ENCODE results near the gene C1GALT1. TPM values are rescaled to one million over a fixed set of nuclear protein-coding genes. Genes with fewer than 3 reads are reported as not detected.
"Not testable (repeated sequence)": the region's sequence is repeated elsewhere in the genome, so short reads cannot be mapped to it uniquely, and the experiment has no call there.

C1GALT1 gene
- total RNA-seq, 4 donors from 2014 or later: 22.6 to 57.5 (median 29.5) TPM

DNA sequence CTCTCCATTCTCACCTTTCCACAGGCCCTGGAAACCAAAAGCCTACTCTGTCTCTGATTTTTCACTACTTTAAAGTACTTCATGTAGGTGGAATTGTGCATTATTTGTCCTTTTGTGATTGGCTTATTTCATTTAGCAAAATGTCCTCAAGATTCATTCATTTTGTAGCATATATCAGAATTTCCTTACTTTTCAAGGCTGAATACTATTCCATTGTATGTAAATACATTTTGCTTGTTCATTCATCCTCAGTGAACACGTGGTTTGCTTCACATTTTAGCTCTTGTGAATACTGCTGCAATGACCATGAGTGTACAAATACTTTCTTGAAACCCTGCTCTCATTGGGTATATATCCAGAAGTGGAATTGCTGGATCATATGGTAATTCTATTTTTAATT is 8.8 kb downstream of the C1GALT1 start:
- no peaks in the 10 kb centered on the region for H3K36me3 ChIP-seq
- no peak overlapping the region for H3K4me3 ChIP-seq
- H3K9me3 ChIP-seq: peaks cover 0 to 9% (median 4%) of the 10 kb centered on the region in 4 donors
- H3K4me1 ChIP-seq: peaks cover 0 to 10% (median 0%) of the 10 kb centered on the region in 4 donors
- no peaks in the 10 kb centered on the region for H3K27me3 ChIP-seq
- DNase-seq (ENCODE audit: low spot score in 2 of 2): no peak
- TF ChIP-seq POLR2A (IDR thresholded peaks at IDR 0.05): no peak
- TF ChIP-seq EP300 (IDR thresholded peaks at IDR 0.05): no peak
- TF ChIP-seq, protein P1, sequence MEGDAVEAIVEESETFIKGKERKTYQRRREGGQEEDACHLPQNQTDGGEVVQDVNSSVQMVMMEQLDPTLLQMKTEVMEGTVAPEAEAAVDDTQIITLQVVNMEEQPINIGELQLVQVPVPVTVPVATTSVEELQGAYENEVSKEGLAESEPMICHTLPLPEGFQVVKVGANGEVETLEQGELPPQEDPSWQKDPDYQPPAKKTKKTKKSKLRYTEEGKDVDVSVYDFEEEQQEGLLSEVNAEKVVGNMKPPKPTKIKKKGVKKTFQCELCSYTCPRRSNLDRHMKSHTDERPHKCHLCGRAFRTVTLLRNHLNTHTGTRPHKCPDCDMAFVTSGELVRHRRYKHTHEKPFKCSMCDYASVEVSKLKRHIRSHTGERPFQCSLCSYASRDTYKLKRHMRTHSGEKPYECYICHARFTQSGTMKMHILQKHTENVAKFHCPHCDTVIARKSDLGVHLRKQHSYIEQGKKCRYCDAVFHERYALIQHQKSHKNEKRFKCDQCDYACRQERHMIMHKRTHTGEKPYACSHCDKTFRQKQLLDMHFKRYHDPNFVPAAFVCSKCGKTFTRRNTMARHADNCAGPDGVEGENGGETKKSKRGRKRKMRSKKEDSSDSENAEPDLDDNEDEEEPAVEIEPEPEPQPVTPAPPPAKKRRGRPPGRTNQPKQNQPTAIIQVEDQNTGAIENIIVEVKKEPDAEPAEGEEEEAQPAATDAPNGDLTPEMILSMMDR (IDR thresholded peaks at IDR 0.05): no peak
- WGBS, 2 donors: 94 to 95% methylated on average over 1 of the region's 1 CpG
- H3K27ac ChIP-seq: no peak overlapping the region

DNA sequence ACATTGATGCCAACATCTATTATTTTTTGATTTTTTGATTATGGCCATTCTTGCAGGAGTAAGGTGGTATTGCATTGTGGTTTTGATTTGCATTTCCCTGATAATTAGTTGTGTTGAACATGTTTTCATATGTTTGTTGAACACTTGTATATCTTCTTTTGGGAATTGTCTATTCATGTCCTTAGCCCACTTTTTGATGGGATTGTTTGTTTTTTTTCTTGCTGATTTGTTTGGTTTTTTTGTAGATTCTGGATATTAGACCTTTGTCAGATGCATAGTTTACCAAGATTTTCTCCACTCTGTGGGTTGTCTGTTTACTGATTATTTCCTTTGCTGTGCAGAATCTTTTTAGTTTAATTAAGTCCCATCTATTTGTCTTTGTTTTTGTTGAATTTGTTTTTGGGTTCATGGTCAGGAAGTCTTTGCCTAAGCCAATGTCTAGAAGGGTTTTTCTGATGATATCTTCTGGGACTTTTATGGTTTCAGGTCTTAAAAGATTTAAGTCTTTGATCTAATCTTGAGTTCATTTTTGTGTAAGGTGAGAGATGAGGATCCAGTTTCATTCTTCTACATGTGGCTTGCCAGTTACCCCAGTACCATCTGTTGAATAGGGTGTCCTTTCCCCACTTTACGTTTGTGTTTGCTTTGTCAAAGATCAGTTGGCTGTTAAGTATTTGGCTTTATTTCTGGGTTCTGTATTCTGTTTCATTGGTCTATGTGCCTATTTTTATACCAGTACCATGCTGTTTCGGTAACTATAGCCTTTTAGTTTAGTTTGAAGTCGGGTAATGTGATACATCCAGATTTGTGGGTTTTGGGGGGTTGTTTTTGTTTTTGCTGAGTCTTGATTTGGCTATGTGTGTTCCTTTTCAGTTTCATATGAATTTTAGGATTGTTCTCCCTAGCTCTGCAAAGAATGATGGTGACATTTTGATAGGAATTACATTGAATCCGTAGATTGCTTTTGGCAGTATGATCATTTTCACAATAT is 10.7 kb downstream of the C1GALT1 start:
- H3K9me3 ChIP-seq: peaks cover 0 to 16% (median 6%) of the 10 kb centered on the region in 4 donors
- DNase-seq (ENCODE audit: low spot score in 2 of 2); H3K27me3 ChIP-seq; H3K27ac ChIP-seq; H3K36me3 ChIP-seq; H3K4me3 ChIP-seq; H3K4me1 ChIP-seq: not testable (repeated sequence)
- 94% methylated on average over 4 of the region's 4 CpGs for WGBS, 2 donors

DNA sequence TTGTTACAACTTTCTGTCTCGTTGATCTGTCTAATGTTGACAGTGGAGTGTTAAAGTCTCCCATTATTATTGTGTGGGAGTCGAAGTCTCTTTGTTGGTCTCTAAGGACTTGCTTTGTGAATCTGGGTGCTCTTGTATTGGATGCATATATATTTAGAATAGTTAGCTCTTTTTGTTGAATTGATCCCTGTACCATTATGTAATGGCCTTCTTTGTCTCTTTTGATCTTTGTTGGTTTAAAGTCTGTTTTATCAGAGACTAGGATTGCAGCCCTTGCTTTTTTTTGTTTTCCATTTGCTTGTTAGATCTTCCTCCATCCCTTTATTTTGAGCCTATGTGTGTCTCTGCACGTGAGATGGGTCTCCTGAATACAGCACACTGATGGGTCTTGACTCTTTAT is 17.2 kb downstream of the C1GALT1 start:
- not testable (repeated sequence) for H3K27me3 ChIP-seq; H3K27ac ChIP-seq; H3K36me3 ChIP-seq; DNase-seq (ENCODE audit: low spot score in 2 of 2); H3K4me3 ChIP-seq
- WGBS, 2 donors: 91 to 93% methylated on average over 3 of the region's 3 CpGs
- H3K4me1 ChIP-seq: peaks cover 0 to 11% (median 4%) of the 10 kb centered on the region in 4 donors
- peaks cover 0 to 25% (median 6%) of the 10 kb centered on the region in 4 donors for H3K9me3 ChIP-seq

DNA sequence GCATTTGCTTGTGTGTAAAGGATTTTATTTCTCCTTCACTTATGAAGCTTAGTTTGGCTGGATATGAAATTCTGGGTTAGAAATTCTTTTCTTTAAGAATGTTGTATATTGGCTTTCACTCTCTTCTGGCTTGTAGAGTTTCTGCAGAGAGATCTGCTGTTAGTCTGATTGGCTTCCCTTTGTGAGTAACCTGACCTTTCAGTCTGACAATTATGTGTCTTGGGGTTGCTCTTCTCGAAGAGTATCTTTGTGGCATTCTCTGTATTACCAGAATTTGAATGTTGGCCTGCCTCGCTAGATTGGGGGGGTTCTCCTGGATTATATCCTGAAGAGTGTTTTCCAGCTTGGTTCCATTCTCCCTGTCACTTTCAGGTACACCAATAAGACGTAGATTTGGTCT is 17.9 kb downstream of the C1GALT1 start:
- 90 to 94% methylated on average over 3 of the region's 3 CpGs for WGBS, 2 donors
- H3K4me3 ChIP-seq; H3K27me3 ChIP-seq; H3K27ac ChIP-seq; DNase-seq (ENCODE audit: low spot score in 2 of 2); H3K36me3 ChIP-seq: not testable (repeated sequence)
- Histone ChIP-seq H3K9me3 (peaks cover 0 to 25% (median 6%) of the 10 kb centered on the region in 4 donors), H3K4me1 (peaks cover 0 to 11% (median 4%) of the 10 kb centered on the region in 4 donors)

DNA sequence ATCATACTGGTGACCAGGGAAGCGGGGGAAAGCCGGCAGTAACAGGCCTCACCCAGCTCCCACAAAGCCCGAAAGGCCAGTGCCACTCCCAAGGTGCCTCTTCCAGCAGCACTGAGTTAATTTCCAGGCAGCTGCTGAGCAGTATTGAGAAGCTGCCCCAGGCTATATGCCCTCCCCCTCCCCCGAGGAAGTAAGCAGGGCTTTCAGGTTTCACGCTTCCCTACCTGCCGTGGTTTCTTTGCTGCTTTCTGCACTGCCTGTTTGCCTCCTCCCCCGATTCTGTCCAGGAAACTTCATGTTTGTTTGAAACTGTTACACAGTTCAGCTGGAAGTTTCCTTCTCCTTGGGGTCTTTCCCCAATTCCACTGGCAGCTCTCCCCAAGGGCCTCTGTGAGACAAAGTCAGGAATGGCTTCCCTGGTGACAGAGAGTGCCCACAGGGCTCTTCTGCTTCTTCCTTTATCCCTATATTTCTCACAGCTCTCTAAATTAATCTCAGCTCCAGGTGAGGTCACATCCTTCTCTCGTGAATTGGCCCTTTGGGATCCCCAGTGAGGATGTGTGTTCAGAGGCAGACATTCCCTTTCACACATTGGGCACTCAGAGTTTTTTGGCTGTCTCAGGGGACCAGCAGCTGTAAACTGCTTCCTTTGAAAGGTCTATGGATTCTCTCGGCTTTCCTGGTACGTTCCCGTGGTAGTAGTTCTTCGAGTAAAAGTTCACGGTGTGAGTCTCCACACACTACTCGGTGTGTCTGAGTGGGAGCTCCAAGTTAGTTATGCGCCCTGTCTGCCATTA is 19.4 kb downstream of the C1GALT1 start:
- Histone ChIP-seq H3K27me3 (no peaks in the 10 kb centered on the region), H3K4me1 (peaks cover 0 to 11% (median 4%) of the 10 kb centered on the region in 4 donors), H3K36me3 (peaks cover 0 to 5% (median 0%) of the 10 kb centered on the region in 3 donors), H3K9me3 (peaks cover 0 to 31% (median 6%) of the 10 kb centered on the region in 4 donors), H3K27ac (no peak overlapping the region), H3K4me3 (no peak overlapping the region)
- 60 to 70% methylated on average over 15 of the region's 15 CpGs for WGBS, 2 donors
- no peak for TF ChIP-seq EP300 (IDR thresholded peaks at IDR 0.05)
- TF ChIP-seq, protein P1 (IDR thresholded peaks at IDR 0.05): no peak
- no peak for TF ChIP-seq POLR2A (IDR thresholded peaks at IDR 0.05)
- DNase-seq (ENCODE audit: low spot score in 2 of 2): no peak

DNA sequence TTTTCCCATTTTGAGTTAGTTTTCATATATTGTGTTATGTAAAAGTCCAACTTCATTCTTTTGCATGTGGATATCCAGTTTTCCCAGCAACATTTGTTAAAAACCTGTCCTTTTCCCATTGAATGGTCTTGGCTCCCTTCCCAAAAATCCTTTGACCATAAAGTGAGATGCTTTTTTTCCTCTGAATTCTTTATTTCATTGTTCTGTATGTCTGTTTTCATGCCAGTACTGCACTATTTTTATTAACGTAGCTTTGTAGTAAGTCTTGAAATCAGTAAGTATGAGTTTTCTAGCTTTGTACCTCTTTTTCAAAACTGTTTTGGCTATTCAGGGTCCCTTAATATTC is 20.0 kb downstream of the C1GALT1 start:
- TF ChIP-seq, protein P1 (IDR thresholded peaks at IDR 0.05): no peak
- no peak for TF ChIP-seq POLR2A (IDR thresholded peaks at IDR 0.05)
- no peak for TF ChIP-seq EP300 (IDR thresholded peaks at IDR 0.05)
- 58 to 60% methylated on average over 1 of the region's 1 CpG for WGBS, 2 donors
- no peak overlapping the region for H3K4me3 ChIP-seq
- no peak overlapping the region for H3K27ac ChIP-seq
- H3K9me3 ChIP-seq: peaks cover 0 to 28% (median 4%) of the 10 kb centered on the region in 4 donors
- H3K4me1 ChIP-seq: peaks cover 0 to 11% (median 4%) of the 10 kb centered on the region in 4 donors
- H3K36me3 ChIP-seq: peaks cover 0 to 5% (median 0%) of the 10 kb centered on the region in 3 donors
- DNase-seq (ENCODE audit: low spot score in 2 of 2): no peak
- no peaks in the 10 kb centered on the region for H3K27me3 ChIP-seq

All from tibial nerve (tissue), 4 donors.